ENCODE results near the gene NIP7.

The NIP7 gene

GRCh38 chr16:69386596-69386995, 47.0 kb downstream of the NIP7 start:
- H3K4me3 ChIP-seq (ENCODE audit: low read length) = no peak overlapping the region
- no peak for TF ChIP-seq CTCF (conservative IDR thresholded peaks at IDR 0.05; ENCODE audit: low read length)
- no peak for DNase-seq (ENCODE audit: low read depth)

Measured in AG10803 (cell line).